HEK293 (cell line): ENCODE results near the gene FSIP1.

ENCODE experiments used
- ZNF302 ChIP-seq: fragments of 450-650 bp; formaldehyde crosslinking; IDR thresholded peaks from 2 replicates; pipeline ENCODE4 v1.5.1; 2016; ENCODE audit warnings: missing biosample characterization, missing genetic modification characterization, low read depth
- TF ChIP-seq, protein P1 (sequence below): fragments of 450-650 bp; formaldehyde crosslinking; IDR thresholded peaks from 2 replicates; pipeline ENCODE4 v1.5.1; 2016; ENCODE audit warnings: missing biosample characterization, missing genetic modification characterization

DNA sequence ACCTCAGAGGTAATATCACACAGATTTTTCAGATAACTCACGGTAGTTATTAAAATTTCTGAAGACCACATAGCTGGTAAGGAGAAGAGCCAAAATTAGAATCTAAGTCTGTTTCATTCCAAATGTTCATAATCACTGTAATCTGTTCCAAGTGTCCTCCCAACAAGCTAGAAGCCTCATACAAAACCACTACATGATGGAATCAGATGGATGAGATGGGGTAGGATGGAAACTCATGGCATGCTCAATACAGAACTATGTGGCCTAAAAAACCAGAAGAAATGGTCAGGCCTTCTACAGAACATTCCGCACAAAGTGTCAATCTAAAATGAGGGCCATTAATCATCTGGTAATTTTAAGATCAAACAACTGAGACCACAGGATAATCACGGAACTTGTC lies 110.0 kb downstream of the FSIP1 start:
- no peak for TF ChIP-seq ZNF302 (tag by site-specific recombination)
- TF ChIP-seq, protein P1, sequence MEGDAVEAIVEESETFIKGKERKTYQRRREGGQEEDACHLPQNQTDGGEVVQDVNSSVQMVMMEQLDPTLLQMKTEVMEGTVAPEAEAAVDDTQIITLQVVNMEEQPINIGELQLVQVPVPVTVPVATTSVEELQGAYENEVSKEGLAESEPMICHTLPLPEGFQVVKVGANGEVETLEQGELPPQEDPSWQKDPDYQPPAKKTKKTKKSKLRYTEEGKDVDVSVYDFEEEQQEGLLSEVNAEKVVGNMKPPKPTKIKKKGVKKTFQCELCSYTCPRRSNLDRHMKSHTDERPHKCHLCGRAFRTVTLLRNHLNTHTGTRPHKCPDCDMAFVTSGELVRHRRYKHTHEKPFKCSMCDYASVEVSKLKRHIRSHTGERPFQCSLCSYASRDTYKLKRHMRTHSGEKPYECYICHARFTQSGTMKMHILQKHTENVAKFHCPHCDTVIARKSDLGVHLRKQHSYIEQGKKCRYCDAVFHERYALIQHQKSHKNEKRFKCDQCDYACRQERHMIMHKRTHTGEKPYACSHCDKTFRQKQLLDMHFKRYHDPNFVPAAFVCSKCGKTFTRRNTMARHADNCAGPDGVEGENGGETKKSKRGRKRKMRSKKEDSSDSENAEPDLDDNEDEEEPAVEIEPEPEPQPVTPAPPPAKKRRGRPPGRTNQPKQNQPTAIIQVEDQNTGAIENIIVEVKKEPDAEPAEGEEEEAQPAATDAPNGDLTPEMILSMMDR (tag by site-specific recombination), result no peak
